Stimulated activated CD4-positive, alpha-beta T cell treated with anti-CD3 and anti-CD28 coated beads, Interleukin-4, amount 100 ng/mL, for 24 hours (primary cell): ENCODE results near the gene LACTB.

Source experiments
- DNase-seq: peaks from one replicate; pipeline ENCODE4 v3.0.0-alpha.2; 2020

LACTB gene

GRCh38 chr15:63133786-63134185 lies 12.1 kb downstream of the LACTB start:
- DNase-seq = no peak

GRCh38 chr15:63134245-63134985 lies 12.8 kb downstream of the LACTB start:
- no peak for DNase-seq

- DNase-seq = no peak
Observed at GRCh38 chr15:63135281-63135680, 13.6 kb downstream of the LACTB start.

GRCh38 chr15:63135804-63136203 lies 14.1 kb downstream of the LACTB start:
- no peak for DNase-seq

- no peak for DNase-seq
Observed at GRCh38 chr15:63136742-63137141, 15.1 kb downstream of the LACTB start.

GRCh38 chr15:63140936-63141335 lies 19.3 kb downstream of the LACTB start:
- DNase-seq = no peak

GRCh38 chr15:63145426-63145825 lies 23.8 kb downstream of the LACTB start:
- DNase-seq = no peak

- DNase-seq = no peak
Observed at GRCh38 chr15:63146684-63147083, 25.0 kb downstream of the LACTB start.

GRCh38 chr15:63151665-63152064 lies 30.0 kb downstream of the LACTB start:
- DNase-seq = no peak

GRCh38 chr15:63155486-63155885 lies 33.8 kb downstream of the LACTB start:
- no peak for DNase-seq

GRCh38 chr15:63156086-63156710 lies 34.5 kb downstream of the LACTB start:
- DNase-seq = no peak

- DNase-seq = no peak
Observed at GRCh38 chr15:63156755-63157117, 35.1 kb downstream of the LACTB start.

GRCh38 chr15:63157118-63157843 lies 35.6 kb downstream of the LACTB start, which contains the start of gene RPS27L:
Gene RPS27L (minus strand): TSS chr15:63157477. CDS start chr15:63157405, 72 bp downstream.
- peak; percentile 90 for DNase-seq

- peak; percentile 34 for DNase-seq
Observed at GRCh38 chr15:63157891-63158431, 36.3 kb downstream of the LACTB start.

- DNase-seq = no peak
Observed at GRCh38 chr15:63160638-63161037, 39.0 kb downstream of the LACTB start.

GRCh38 chr15:63163217-63163616 lies 41.6 kb downstream of the LACTB start:
- no peak for DNase-seq

GRCh38 chr15:63165166-63165859 lies 43.7 kb downstream of the LACTB start:
- no peak for DNase-seq

GRCh38 chr15:63166219-63166618 lies 44.6 kb downstream of the LACTB start:
- no peak for DNase-seq

- DNase-seq = no peak
Observed at GRCh38 chr15:63169788-63170187, 48.1 kb downstream of the LACTB start.

GRCh38 chr15:63172376-63172775 lies 50.7 kb downstream of the LACTB start:
- DNase-seq = no peak

GRCh38 chr15:63172851-63173451 lies 51.3 kb downstream of the LACTB start:
- DNase-seq = no peak

- DNase-seq = no peak
Observed at GRCh38 chr15:63176302-63176701, 54.6 kb downstream of the LACTB start.

- no peak for DNase-seq
Observed at GRCh38 chr15:63178034-63178433, 56.4 kb downstream of the LACTB start.
